HG02884 (cell line): ENCODE results near the gene ADAMTSL1.

Experiments used
- ATAC-seq: cut with Tn5 transposase; IDR thresholded peaks from one replicate; pipeline ENCODE4 v1.9.1; 2021; ENCODE audit warnings: mild to moderate bottlenecking, moderate library complexity; ENCODE audit not compliant: unreplicated experiment

Gene ADAMTSL1

DNA sequence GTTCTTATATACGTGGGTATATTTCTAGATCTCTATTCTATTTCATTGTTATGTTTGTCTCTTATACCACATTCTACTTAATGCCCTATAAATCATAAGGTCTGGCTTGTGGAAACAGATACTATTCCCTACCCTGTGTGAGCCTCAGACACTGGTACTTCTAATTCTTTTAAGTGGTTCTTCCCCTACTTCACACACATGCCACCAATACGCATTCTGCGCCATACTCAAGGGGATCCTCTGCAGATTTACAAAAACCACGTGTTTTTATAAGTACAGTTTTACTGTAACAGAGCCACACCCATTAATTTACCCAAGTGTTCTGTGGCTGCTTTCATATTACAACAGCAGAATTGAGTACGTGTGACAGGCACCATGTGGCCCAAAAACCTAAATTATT lies 363.4 kb downstream of the ADAMTSL1 start:
- no peak for ATAC-seq

DNA sequence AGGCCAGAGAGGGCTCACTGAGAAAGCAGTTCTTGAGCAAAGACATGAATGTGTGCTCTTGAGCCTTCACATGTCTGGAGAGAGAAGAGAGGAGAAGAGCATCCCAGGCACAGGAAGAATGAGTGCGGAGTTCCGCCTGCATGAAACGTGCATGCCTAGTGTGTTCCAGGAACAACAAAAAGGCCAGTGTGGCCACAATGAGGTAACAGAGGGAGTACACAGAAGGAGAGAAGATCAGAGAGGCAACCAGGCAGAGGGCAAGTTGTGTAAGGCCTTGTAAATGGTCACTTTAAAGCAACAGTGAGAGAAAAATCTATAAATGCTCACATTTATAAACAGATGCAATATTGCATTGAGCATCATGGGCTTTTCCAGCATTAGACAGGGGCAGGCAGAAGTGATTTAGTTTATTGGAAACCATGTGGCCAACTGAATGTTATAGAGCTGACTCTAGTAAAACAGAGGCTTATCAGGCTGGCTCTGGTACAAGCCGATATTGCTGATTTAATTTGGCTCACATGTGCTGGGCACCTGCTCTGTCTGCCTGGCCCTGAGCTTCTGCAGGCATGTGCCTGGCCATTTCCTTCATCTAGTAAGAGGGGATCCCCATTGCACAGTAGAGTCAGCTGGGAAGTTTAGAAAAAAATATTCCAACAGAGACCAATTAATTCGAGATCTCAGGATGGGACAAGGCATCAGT lies 373.8 kb downstream of the ADAMTSL1 start:
- ATAC-seq: no peak

DNA sequence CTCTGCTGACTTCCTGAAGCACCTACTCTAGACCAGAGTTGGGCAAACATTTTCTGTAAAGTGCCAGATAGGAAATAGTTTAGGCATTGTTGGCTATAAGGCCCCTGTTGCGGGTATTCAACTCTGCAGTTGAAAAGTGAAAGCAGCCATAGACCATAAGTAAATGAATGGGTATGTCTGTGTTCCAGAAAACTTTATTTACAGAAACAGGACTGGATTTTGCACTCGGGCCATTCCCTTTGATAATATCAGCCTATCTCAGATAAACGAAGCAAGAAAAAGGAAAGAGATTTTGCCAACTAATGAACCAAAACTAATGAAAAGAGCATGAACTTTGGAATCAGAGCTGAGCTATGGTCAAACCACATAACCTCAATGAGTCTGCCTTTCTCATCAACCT lies 374.7 kb downstream of the ADAMTSL1 start:
- no peak for ATAC-seq

- ATAC-seq: no peak
These were observed 375.3 kb downstream of the ADAMTSL1 start for GRCh38 chr9:18849270-18849669.

- no peak for ATAC-seq
These were observed 376.1 kb downstream of the ADAMTSL1 start for GRCh38 chr9:18849890-18850677.

- no peak for ATAC-seq
These were observed 377.3 kb downstream of the ADAMTSL1 start for GRCh38 chr9:18851069-18851795.

DNA sequence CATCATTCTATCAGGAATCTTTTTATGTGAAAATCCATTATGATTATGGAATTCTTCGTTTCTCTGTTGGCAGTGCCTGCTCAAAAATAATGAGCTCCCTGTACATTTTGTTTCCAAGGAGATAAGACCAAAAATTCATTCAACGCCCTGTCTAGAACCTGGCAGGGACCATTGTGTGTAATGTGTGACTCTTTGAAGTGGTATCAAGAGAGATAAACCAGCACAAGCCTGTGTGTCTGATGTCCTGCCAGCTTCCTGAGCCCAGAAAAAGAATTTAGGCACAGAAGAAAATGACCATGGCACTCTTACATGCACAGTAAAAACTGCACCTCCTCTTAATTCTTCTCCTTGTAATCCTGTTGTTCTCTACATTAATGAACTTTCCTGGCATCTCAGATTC lies 381.7 kb downstream of the ADAMTSL1 start:
- no peak for ATAC-seq

DNA sequence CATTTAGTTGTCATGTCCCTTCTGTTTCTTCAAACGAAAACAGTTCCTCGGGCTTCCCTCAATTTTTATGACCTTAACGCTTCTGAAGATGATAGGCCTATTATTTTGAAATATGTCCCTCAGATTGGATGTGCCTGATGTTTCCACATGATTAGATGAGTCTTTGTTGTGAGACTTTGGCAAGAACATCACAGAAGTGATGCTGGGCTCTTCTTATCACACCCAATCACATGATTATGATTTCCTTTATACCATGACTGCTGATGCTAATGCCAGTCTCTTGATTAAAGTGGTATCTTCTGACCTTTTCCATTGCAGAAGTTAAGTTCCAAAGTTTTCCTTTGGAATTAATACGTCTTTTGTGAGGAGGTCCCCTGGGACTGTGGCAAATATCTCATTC lies 383.4 kb downstream of the ADAMTSL1 start:
- no peak for ATAC-seq

DNA sequence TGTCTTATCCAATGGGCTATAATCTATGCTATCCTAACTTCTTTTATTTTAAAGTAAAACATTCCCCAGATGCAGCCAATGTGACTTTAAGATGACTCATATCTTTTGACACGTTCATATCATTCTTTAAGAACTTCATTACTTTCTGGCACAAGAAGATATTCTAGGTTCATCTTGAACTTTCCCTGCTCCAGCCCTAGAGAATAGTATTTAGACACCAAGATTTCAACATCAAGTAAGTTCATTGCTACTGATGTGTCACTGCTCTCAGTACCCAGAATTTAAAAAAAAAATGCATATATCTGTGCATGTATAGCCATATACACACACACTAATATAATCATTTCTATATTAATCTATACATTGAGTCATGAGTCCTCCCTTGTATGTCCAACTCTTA lies 383.8 kb downstream of the ADAMTSL1 start:
- ATAC-seq: no peak

- no peak for ATAC-seq
These were observed 387.9 kb downstream of the ADAMTSL1 start for GRCh38 chr9:18861609-18862544.

- ATAC-seq: no peak
These were observed 389.8 kb downstream of the ADAMTSL1 start for GRCh38 chr9:18863791-18864190.

DNA sequence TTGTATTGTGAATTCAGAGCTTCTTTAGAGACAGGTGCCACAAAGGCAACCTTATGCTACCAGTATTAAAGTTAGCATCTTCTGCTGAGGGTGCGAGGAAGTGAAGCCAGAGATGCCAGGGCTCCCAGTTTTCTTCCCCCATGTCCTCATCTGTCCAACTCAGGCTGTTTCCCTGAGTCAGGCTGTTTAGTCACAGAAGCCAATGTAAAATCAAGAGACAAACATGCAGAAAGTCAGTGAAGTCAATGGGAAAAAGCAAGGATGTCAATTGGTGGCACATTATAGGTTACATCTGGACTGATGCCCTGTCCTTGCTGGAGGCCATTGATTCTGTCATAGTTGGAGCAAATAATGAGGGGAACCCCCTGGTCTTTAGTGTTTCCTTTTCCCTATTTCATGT lies 390.6 kb downstream of the ADAMTSL1 start:
- ATAC-seq: no peak

DNA sequence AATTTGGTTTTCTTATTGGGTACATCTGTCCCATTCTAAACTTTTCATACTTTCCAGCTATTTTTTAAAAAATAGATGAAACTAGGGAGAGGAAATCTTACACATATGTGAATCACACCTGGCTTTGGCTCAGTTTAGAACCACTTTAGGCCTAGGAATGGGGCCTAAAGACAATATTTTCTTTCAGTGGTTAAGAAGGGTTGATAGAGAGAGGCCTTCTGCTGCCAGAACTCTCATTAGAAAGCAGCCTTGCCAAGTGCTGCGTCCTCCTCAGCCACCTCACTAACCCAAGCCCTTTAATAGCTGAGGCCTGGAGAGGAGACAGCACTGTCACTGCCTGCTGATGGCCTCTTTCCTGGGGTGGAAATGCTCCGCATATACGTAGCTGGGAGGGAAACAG lies 391.6 kb downstream of the ADAMTSL1 start:
- ATAC-seq: no peak

DNA sequence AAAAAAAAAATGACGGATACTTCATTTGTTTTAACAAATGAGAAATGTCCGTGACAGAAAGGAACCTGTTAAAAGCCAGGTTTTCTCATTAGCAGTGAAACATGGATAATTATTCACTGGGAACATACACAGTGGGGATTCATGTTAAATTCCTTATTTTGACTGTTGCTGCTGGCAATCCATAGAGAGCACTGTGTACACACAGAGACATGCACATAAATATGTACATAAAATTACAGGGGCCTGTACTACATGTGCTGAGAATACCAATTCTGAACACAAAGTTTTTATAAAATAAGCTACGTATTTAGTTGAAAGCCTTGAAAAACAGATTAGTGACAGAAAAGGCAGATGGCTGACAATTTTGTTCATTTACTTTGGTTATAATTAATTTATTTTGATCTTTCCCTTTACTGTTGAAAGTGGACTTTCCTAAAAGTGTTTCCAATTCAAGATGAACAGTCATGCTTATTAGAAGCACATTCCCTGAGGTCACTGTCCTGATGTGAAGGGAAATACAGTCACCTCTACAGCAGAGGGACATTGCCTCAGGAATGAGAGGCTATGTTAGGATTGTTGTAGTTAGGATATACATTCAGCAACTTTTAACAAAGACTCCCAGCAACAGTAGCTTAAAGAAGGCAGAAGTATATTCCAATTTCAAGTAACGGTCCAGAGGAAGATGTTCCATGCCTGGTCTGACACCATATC lies 392.3 kb downstream of the ADAMTSL1 start:
- ATAC-seq: no peak

- ATAC-seq: no peak
These were observed 395.8 kb downstream of the ADAMTSL1 start for GRCh38 chr9:18869725-18870124.

GRCh38 chr9:18874069-18874468 lies 400.1 kb downstream of the ADAMTSL1 start:
- ATAC-seq: no peak

DNA sequence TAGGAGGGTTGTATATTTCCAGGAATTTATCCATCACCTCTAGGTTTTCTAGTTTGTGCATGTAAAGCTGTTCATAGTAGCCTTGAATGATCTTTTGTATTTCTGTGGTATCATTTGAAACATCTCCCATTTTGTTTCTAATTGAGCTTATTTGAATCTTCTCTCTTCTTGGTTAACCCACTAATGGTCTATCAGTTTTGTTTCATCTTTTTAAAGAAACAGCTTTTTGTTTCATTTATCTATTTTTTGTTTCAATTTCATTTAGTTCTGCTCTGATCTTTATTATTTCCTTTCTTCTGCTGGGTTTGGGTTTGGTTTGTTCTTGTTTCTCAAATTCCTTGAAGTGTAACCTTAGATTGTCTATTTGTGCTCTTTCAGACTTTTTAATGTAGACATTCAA lies 401.0 kb downstream of the ADAMTSL1 start:
- peak; percentile 48 for ATAC-seq

DNA sequence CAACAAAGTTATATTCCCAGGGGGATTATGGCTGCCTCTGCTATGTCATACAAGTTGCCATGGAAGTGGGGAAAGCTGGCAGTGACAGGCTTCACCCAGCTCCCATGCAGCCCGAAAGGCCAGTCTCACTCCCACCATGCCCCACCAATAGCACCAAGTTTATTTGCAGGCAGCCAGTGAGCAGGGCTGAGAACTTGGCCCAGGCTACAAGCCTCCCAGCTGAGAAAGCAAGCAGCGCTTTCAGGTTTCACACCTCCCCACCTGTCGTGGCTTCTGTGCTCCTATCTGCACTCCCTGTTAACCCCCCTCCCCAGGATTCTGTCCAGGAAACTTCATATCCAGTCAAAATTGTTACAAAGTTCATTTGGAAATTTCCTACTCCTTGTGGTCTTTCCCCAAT lies 404.0 kb downstream of the ADAMTSL1 start:
- ATAC-seq: no peak

DNA sequence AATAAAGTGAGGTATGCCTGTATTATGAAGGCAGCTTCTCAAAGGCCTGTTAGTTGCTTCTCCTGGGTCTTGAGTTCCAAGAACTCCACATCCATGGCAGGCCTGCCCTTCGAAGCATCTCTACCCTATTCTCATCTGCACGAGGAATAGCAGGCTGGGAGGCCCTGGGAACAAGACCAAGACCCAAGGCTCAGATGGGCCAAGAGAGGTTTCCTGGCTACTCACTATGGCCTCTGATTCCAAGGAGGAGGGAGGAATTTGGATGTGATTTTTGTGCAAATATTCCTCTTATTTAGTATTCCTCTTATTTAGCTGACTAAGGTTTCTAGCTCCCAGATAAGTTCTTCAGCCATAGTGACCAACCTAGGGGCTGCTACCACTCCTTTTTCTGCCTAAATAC lies 407.8 kb downstream of the ADAMTSL1 start:
- no peak for ATAC-seq

DNA sequence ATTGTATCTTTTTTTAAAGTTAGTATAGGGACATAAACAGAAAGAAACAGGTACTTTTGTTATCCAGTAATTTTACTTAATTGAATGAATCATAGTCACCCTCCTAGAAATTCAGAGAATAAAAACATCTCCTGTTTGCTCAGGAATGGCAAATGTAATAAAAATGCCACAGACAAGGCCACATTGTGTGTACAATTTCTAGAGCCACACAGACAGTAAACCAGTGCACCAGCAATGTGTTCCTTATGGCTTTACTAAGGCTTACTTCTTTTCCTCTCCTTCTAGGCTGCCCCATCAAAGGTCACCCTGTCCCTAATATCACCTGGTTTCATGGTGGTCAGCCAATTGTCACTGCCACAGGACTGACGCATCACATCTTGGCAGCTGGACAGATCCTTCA lies 413.6 kb downstream of the ADAMTSL1 start:
- ATAC-seq: no peak
